Stomach smooth muscle (tissue), 2 donors: ENCODE data around the gene EPX.
A peak's percentile ranks its signal among the peaks of the same experiment; 100 is the strongest.

ENCODE experiments used
- H3K27ac ChIP-seq: one replicate; pipeline ENCODE4 v1.7.0; 2013; ENCODE audit warnings: mild to moderate bottlenecking, low read length, inconsistent platforms
- H3K27me3 ChIP-seq, 2 donors: one replicate each; pipeline ENCODE4 v1.7.0; 2013; ENCODE audit warnings: low read length in 2 of 2; ENCODE audit not compliant: insufficient read depth in 2 of 2, control insufficient read depth in 1 of 2
- H3K36me3 ChIP-seq, 2 donors: one replicate each; pipeline ENCODE4 v1.7.0; 2013; ENCODE audit warnings: low read length in 2 of 2; ENCODE audit not compliant: control insufficient read depth in 2 of 2, insufficient read depth in 2 of 2
- H3K4me1 ChIP-seq: one replicate; pipeline ENCODE4 v1.7.0; 2013; ENCODE audit warnings: low read length; ENCODE audit not compliant: control insufficient read depth, insufficient read depth
- H3K4me3 ChIP-seq, 2 donors: one replicate each; pipeline ENCODE4 v1.7.0; 2013; ENCODE audit warnings: low read length in 2 of 2
- H3K9ac ChIP-seq, 2 donors: one replicate each; pipeline ENCODE4 v1.7.0; 2013; ENCODE audit warnings: low read length in 2 of 2, mild to moderate bottlenecking in 1 of 2
- H3K9me3 ChIP-seq, 2 donors: one replicate each; pipeline ENCODE4 v1.7.0; 2013; ENCODE audit warnings: low read length in 2 of 2; ENCODE audit not compliant: control insufficient read depth in 2 of 2
- donor health status: healthy.
- donor health status: Pancreatic carcinoma.

Gene EPX

GRCh38 chr17:58202859-58203258 is 10.3 kb downstream of the EPX start:
- Histone ChIP-seq H3K4me3 (no peak overlapping the region), H3K27me3 (peaks cover 6 to 14% of the 10 kb centered on the region in 2 donors), H3K4me1 (no peaks in the 10 kb centered on the region), H3K9ac (no peak overlapping the region), H3K9me3 (no peaks in the 10 kb centered on the region), H3K36me3 (peaks cover 5 to 17% of the 10 kb centered on the region in 2 donors), H3K27ac (no peak overlapping the region)

- Histone ChIP-seq H3K4me1 (no peaks in the 10 kb centered on the region), H3K4me3 (no peak overlapping the region), H3K9ac (no peak overlapping the region), H3K27me3 (peaks cover 0 to 5% of the 10 kb centered on the region in 2 donors), H3K9me3 (no peaks in the 10 kb centered on the region), H3K36me3 (peaks cover 12 to 28% of the 10 kb centered on the region in 2 donors), H3K27ac (no peak overlapping the region)
Measured at GRCh38 chr17:58204796-58205195, 12.3 kb downstream of the EPX start.

GRCh38 chr17:58205936-58206335 is 13.4 kb downstream of the EPX start:
- no peaks in the 10 kb centered on the region for H3K9me3 ChIP-seq
- no peaks in the 10 kb centered on the region for H3K27me3 ChIP-seq
- no peaks in the 10 kb centered on the region for H3K4me1 ChIP-seq
- H3K4me3 ChIP-seq: no peak overlapping the region
- H3K9ac ChIP-seq: no peak overlapping the region
- H3K36me3 ChIP-seq: peaks cover 20 to 39% of the 10 kb centered on the region in 2 donors
- H3K27ac ChIP-seq: no peak overlapping the region

GRCh38 chr17:58207451-58207850 is 14.9 kb downstream of the EPX start:
- Histone ChIP-seq H3K36me3 (peaks cover 25 to 49% of the 10 kb centered on the region in 2 donors), H3K9ac (no peak overlapping the region), H3K27me3 (no peaks in the 10 kb centered on the region), H3K9me3 (no peaks in the 10 kb centered on the region), H3K4me3 (no peak overlapping the region), H3K4me1 (no peaks in the 10 kb centered on the region), H3K27ac (no peak overlapping the region)

- H3K9ac ChIP-seq: no peak overlapping the region
- no peaks in the 10 kb centered on the region for H3K9me3 ChIP-seq
- H3K27me3 ChIP-seq: no peaks in the 10 kb centered on the region
- no peak overlapping the region for H3K4me3 ChIP-seq
- H3K27ac ChIP-seq: no peak overlapping the region
- H3K36me3 ChIP-seq: peaks cover 31 to 57% of the 10 kb centered on the region in 2 donors
- no peaks in the 10 kb centered on the region for H3K4me1 ChIP-seq
Measured at GRCh38 chr17:58208344-58208743, 15.8 kb downstream of the EPX start.

GRCh38 chr17:58210922-58211321 is 18.4 kb downstream of the EPX start:
- Histone ChIP-seq H3K27me3 (no peaks in the 10 kb centered on the region), H3K9ac (no peak overlapping the region), H3K4me1 (no peaks in the 10 kb centered on the region), H3K4me3 (no peak overlapping the region), H3K9me3 (no peaks in the 10 kb centered on the region), H3K36me3 (peaks cover 39 to 68% of the 10 kb centered on the region in 2 donors), H3K27ac (no peak overlapping the region)

GRCh38 chr17:58215685-58216084 is 23.2 kb downstream of the EPX start:
- H3K9ac ChIP-seq: no peak overlapping the region
- peaks cover 23 to 43% of the 10 kb centered on the region in 2 donors for H3K36me3 ChIP-seq
- H3K9me3 ChIP-seq: no peaks in the 10 kb centered on the region
- H3K4me1 ChIP-seq: peaks cover 8% of the 10 kb centered on the region
- H3K27ac ChIP-seq: no peak overlapping the region
- no peaks in the 10 kb centered on the region for H3K27me3 ChIP-seq
- no peak overlapping the region for H3K4me3 ChIP-seq

- H3K9ac ChIP-seq: no peak overlapping the region
- no peak overlapping the region for H3K4me3 ChIP-seq
- H3K36me3 ChIP-seq: peaks cover 16 to 28% of the 10 kb centered on the region in 2 donors
- H3K27me3 ChIP-seq: no peaks in the 10 kb centered on the region
- H3K27ac ChIP-seq: no peak overlapping the region
- no peaks in the 10 kb centered on the region for H3K9me3 ChIP-seq
- peaks cover 8% of the 10 kb centered on the region for H3K4me1 ChIP-seq
Measured at GRCh38 chr17:58217766-58218165, 25.2 kb downstream of the EPX start.

- Histone ChIP-seq H3K4me1 (peaks cover 8% of the 10 kb centered on the region), H3K27ac (peak within 1 kb of the TSS; percentile 69), H3K9ac (peak within 1 kb of the TSS; percentile 89 to 96), H3K36me3 (peaks cover 3 to 15% of the 10 kb centered on the region in 2 donors), H3K4me3 (peak within 1 kb of the TSS; percentile 91 to 93), H3K27me3 (no peaks in the 10 kb centered on the region), H3K9me3 (no peaks in the 10 kb centered on the region)
Measured at GRCh38 chr17:58219007-58219788, 26.7 kb downstream of the EPX start, which contains the start of gene MKS1. Gene MKS1, minus strand, starts transcription at chr17:58219255. Its CDS starts 25 bp downstream, at chr17:58219230.

- Histone ChIP-seq H3K9ac (no peak overlapping the region), H3K4me1 (peaks cover 8% of the 10 kb centered on the region), H3K27me3 (no peaks in the 10 kb centered on the region), H3K9me3 (no peaks in the 10 kb centered on the region), H3K27ac (peak overlapping the region; percentile 69), H3K36me3 (peaks cover 3 to 12% of the 10 kb centered on the region in 2 donors), H3K4me3 (peak overlapping the region; percentile 74 to 91)
Measured at GRCh38 chr17:58219789-58220183, 27.3 kb downstream of the EPX start.

- Histone ChIP-seq H3K4me3 (no peak overlapping the region), H3K9ac (no peak overlapping the region), H3K4me1 (peaks cover 4% of the 10 kb centered on the region), H3K9me3 (no peaks in the 10 kb centered on the region), H3K27ac (no peak overlapping the region), H3K36me3 (no peaks in the 10 kb centered on the region), H3K27me3 (peaks cover 0 to 4% of the 10 kb centered on the region in 2 donors)
Measured at GRCh38 chr17:58224315-58224714, 31.8 kb downstream of the EPX start.
